Ovary (tissue), 9 donors: Measurements from ENCODE around the gene PLEKHA5. TPM values are rescaled to one million over a fixed set of nuclear protein-coding genes. Genes with fewer than 3 reads are reported as not detected.

Experiments
- DNase-seq, 5 donors: peaks; one replicate each; pipeline ENCODE4 v3.0.0-alpha.2; 2019 to 2020
- H3K27ac ChIP-seq, 2 donors: fragments of 200-600 bp; one replicate each; pipeline versions ENCODE4 v1.5.1 to v1.8.0; 2019 to 2022
- H3K27me3 ChIP-seq: fragments of 200-600 bp; one replicate; pipeline ENCODE4 v1.8.0; 2022
- H3K36me3 ChIP-seq: fragments of 200-600 bp; sonication (generic); one replicate; pipeline ENCODE4 v1.5.1; 2019
- H3K4me1 ChIP-seq: one replicate; pipeline ENCODE4 v1.8.1; 2013; ENCODE audit warnings: mild to moderate bottlenecking, moderate library complexity; ENCODE audit not compliant: insufficient read depth
- H3K4me3 ChIP-seq: fragments of 200-600 bp; sonication (generic); one replicate; pipeline ENCODE4 v1.5.1; 2017
- H3K9me3 ChIP-seq, 2 donors: fragments of 200-600 bp in 1 of 2; sonication (generic) in 1 of 2; one replicate each; pipeline versions ENCODE4 v1.5.1 to v1.8.1; 2013 to 2019; ENCODE audit warnings: mild to moderate bottlenecking in 1 of 2, moderate library complexity in 1 of 2
- EP300 ChIP-seq: sonication (generic); formaldehyde crosslinking; IDR thresholded peaks from one replicate; pipeline ENCODE4 v1.6.1; 2017; ENCODE audit warnings: antibody characterized with exemption
- POLR2A ChIP-seq: fragments of 450-650 bp; IDR thresholded peaks from one replicate; pipeline ENCODE4 v1.6.1; 2017; ENCODE audit warnings: antibody characterized with exemption, mild to moderate bottlenecking, moderate library complexity
- WGBS, 3 donors: extraction: QIAGEN DNeasy Blood & Tissue Kit in 1 of 3; methylation state at CpG; one replicate each; pipeline versions ENCODE4 v1.1.5 to v1.1.7; 2013 to 2017; 5-methylcytosine and 5-hydroxymethylcytosine counted together
- intact Hi-C, 4 donors: fragments of 100-400 bp; cut with DNase I; formaldehyde crosslinking; loops; one replicate each; pipeline versions ENCODE4 v1.11.0 to v1.15.1; 2022 to 2023
- polyA plus RNA-seq, 2 donors: library from polyadenylated mRNA; stranded (reverse); fragments of 200-250 nt in 1 of 2; fragments of 350-450 nt in 1 of 2; fragmentation: Illumina TruSeq in 1 of 2; extraction: RNeasy Lipid Tissue Mini Kit (QIAGEN cat#74804) in 1 of 2; gene quantifications; one replicate each; pipeline ENCODE4 v1.2.3, GENCODE V29; 2013 to 2014
- total RNA-seq, 7 donors: library from RNA; depleted of rRNA in 2 of 7; stranded (reverse); fragments of >200 nt in 2 of 7; fragmentation: NEBNext Ultra II Directional in 3 of 7; extraction: Animal tissue kit (Norgen Biotek cat#: 25700) in 3 of 7; gene quantifications; one replicate each; pipeline versions ENCODE4 v1.1.0 to v1.2.4, GENCODE V29; 2016 to 2023
- TF ChIP-seq, protein P1 (sequence below), 3 donors: fragments of 450-650 bp in 2 of 3; fragments of 200-600 bp in 1 of 3; IDR thresholded peaks; one replicate each; pipeline versions ENCODE4 v1.5.1 to v1.8.0; 2016 to 2022; ENCODE audit warnings: antibody characterized with exemption in 3 of 3, mild to moderate bottlenecking in 1 of 3
- donor health status: DM: no; HTN: no; CAD: no; lungs with moderate emphysema.
- donor health status: DM: no; HTN: no; CAD: no.
- donor health status: Bipolar disorder and iron deficiency.
- donor health status: DM: yes; HTN: yes; CAD: no.
- donor health status: DM: no; HTN: no; CAD: no.
- donor health status: DM: yes; HTN: yes; CAD: no.

Gene PLEKHA5
- total and polyA plus RNA-seq, 9 donors, result 32.2 to 65.6 (median 45.7) TPM

DNA sequence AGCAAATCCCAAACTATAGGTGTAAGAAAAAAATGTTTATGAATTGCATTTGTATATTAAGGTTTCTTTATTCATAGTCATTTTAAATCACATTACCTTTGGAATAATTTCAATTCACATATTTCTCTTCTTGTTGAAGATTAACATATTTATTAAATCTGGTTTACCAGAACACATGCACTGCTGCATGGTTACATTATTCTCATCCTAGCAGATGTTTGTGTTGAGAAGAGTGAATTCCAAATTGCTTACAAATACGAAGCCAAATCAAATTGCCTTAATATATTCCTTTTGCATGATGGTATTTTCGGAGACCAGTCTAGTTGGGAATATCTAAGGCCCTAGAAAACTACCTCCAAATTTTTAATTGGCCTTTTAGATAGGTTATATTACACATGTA is 130.6 kb downstream of the PLEKHA5 start:
- no peak for DNase-seq
- TF ChIP-seq, protein P1, sequence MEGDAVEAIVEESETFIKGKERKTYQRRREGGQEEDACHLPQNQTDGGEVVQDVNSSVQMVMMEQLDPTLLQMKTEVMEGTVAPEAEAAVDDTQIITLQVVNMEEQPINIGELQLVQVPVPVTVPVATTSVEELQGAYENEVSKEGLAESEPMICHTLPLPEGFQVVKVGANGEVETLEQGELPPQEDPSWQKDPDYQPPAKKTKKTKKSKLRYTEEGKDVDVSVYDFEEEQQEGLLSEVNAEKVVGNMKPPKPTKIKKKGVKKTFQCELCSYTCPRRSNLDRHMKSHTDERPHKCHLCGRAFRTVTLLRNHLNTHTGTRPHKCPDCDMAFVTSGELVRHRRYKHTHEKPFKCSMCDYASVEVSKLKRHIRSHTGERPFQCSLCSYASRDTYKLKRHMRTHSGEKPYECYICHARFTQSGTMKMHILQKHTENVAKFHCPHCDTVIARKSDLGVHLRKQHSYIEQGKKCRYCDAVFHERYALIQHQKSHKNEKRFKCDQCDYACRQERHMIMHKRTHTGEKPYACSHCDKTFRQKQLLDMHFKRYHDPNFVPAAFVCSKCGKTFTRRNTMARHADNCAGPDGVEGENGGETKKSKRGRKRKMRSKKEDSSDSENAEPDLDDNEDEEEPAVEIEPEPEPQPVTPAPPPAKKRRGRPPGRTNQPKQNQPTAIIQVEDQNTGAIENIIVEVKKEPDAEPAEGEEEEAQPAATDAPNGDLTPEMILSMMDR (IDR thresholded peaks at IDR 0.05), result no peak
- TF ChIP-seq EP300, result no peak
- intact Hi-C loops, result no loop called here
- 80 to 91% (median 91%) methylated on average over 2 of the region's 2 CpGs for WGBS, 3 donors
- Histone ChIP-seq H3K9me3 (no peaks in the 10 kb centered on the region), H3K27ac (no peak overlapping the region), H3K36me3 (no peaks in the 10 kb centered on the region), H3K4me1 (no peaks in the 10 kb centered on the region), H3K4me3 (no peak overlapping the region), H3K27me3 (no peaks in the 10 kb centered on the region)

DNA sequence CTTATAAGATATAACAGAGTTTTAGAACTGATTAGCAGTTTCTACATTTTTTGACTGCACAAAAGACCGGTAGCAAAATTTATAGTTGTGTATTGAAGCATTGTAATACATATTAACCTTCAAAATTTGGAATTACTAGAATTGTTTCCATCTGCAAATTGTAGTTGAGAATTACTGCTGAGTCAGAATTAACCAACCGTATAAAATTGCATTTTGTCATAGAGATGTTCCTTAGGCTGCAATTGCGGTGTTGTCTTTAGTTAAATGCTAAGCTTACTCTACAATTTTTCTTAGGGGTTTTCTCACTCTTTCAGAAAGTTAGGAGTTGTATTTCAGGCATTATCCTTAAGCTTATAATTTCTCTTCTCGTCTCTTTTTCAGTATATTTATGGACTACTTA is 132.2 kb downstream of the PLEKHA5 start:
- peaks cover 1% of the 10 kb centered on the region for H3K4me1 ChIP-seq
- no peaks in the 10 kb centered on the region for H3K36me3 ChIP-seq
- H3K4me3 ChIP-seq, result no peak overlapping the region
- H3K9me3 ChIP-seq, result no peaks in the 10 kb centered on the region
- WGBS, 3 donors, result 89 to 97% (median 96%) methylated on average over 4 of the region's 4 CpGs
- intact Hi-C loops, result no loop called here
- DNase-seq, result no peak
- H3K27me3 ChIP-seq, result no peaks in the 10 kb centered on the region
- H3K27ac ChIP-seq, result no peak overlapping the region
- no peak for TF ChIP-seq POLR2A
- TF ChIP-seq, protein P1 (IDR thresholded peaks at IDR 0.05), result no peak
- no peak for TF ChIP-seq EP300

DNA sequence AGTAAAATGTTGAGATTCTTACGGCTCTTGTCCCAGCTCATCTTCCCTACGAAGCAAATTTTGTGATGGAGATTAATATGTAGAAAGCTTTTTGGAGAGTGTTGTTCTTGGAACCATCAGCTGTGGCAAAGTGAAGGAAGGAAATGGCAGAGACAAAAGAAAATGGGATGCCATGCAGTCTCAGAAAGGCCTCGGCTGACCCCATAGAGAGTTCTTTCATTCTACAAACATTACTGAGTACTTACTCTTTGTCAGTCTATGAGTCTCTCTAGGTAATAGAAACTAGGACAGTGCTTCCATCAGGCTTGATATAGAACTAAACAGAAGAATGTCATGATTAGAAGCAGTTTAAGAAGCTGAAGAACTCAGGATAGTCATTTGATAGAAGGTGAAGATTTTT is 134.1 kb downstream of the PLEKHA5 start:
- TF ChIP-seq, protein P1 (IDR thresholded peaks at IDR 0.05), result no peak
- TF ChIP-seq EP300, result no peak
- TF ChIP-seq POLR2A, result no peak

DNA sequence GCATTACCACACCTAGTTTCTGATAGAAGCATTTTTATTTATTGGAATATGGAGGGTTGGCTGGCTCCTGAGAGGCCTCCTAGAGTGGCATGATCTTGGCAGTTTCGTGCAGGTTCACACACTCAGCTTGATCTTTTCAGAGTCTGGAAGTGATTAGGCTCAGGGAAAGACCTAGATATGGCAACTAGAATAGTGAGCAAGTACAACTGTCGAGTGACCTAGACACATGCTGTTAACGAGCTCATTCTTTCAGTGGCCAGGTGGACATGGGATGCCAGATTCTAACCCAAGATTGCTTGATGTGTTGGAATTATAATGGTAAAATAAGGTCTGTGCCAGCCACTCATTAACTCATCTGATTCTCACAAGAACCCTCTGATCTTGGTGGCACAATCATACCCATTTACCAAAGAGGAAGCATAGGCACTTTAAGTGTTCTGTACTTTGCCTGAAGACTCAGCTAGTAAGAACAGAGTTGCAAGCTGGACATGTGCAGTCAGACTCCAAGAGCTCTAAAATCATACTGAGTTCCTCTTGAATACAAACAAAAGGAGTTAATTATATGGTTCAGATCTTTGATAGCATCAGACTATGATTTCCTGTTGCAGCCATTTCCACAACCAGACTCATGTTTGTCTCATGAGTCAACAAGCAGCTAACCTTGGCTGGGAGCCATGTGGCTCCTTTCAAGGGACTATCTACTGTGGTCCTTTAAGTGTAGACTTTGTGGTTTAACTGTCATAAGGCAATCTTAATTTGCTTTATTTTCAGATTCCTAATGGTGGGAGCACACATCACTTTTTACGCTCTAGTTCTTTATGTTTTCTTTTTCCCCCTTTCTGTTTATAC is 144.2 kb downstream of the PLEKHA5 start:
- no peak for TF ChIP-seq POLR2A
- TF ChIP-seq, protein P1 (IDR thresholded peaks at IDR 0.05), result no peak
- TF ChIP-seq EP300, result no peak
- intact Hi-C loops, result no loop called here
- peak; percentile 49 to 74 (median 70) for DNase-seq
- H3K9me3 ChIP-seq, result no peaks in the 10 kb centered on the region
- H3K27ac ChIP-seq, result no peak overlapping the region
- whole genome bisulfite sequencing, 3 donors, result 86 to 93% (median 86%) methylated on average over 4 of the region's 4 CpGs
- H3K36me3 ChIP-seq, result no peaks in the 10 kb centered on the region
- H3K27me3 ChIP-seq, result no peaks in the 10 kb centered on the region
- no peaks in the 10 kb centered on the region for H3K4me1 ChIP-seq
- H3K4me3 ChIP-seq, result no peak overlapping the region

More for the DNA sequence above, 134.1 kb downstream of the PLEKHA5 start:
- Histone ChIP-seq H3K27ac (no peak overlapping the region), H3K4me3 (no peak overlapping the region), H3K4me1 (peaks cover 1% of the 10 kb centered on the region), H3K36me3 (no peaks in the 10 kb centered on the region), H3K9me3 (no peaks in the 10 kb centered on the region), H3K27me3 (no peaks in the 10 kb centered on the region)
- WGBS, 3 donors, result 80 to 95% (median 89%) methylated on average over 3 of the region's 3 CpGs
- intact Hi-C loops, result no loop called here
- no peak for DNase-seq
